Effector CD8-positive, alpha-beta T cell (primary cell): ENCODE measurements around the gene MYL12A.
"Not testable (repeated sequence)": the region's sequence is repeated elsewhere in the genome, so short reads cannot be mapped to it uniquely, and the experiment has no call there.

Experiments used
- DNase-seq: peaks from one replicate; lab custom pipeline; 2025; lab: John Stamatoyannopoulos, UW

Gene MYL12A

DNA sequence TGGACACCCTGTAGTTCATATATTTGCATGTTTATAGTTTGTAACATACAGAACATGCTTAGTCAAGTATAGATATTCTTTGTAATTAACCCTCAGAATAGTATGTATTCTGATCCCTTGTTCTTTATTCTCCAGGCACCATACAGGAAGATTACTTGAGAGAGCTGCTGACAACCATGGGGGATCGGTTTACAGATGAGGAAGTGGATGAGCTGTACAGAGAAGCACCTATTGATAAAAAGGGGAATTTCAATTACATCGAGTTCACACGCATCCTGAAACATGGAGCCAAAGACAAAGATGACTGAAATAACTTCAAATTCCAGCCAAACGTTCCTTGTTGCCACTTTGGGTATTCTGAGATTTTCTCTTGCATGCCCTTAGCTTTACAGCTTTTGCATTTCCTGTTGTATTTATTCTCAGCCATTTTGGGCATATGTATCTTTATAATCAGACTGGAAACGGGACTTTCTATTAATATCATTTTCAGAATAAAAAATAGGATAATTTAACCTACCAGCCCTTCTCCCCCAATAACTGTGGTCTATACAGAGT lies 8.1 kb downstream of the MYL12A start:
- no peak for DNase-seq

DNA sequence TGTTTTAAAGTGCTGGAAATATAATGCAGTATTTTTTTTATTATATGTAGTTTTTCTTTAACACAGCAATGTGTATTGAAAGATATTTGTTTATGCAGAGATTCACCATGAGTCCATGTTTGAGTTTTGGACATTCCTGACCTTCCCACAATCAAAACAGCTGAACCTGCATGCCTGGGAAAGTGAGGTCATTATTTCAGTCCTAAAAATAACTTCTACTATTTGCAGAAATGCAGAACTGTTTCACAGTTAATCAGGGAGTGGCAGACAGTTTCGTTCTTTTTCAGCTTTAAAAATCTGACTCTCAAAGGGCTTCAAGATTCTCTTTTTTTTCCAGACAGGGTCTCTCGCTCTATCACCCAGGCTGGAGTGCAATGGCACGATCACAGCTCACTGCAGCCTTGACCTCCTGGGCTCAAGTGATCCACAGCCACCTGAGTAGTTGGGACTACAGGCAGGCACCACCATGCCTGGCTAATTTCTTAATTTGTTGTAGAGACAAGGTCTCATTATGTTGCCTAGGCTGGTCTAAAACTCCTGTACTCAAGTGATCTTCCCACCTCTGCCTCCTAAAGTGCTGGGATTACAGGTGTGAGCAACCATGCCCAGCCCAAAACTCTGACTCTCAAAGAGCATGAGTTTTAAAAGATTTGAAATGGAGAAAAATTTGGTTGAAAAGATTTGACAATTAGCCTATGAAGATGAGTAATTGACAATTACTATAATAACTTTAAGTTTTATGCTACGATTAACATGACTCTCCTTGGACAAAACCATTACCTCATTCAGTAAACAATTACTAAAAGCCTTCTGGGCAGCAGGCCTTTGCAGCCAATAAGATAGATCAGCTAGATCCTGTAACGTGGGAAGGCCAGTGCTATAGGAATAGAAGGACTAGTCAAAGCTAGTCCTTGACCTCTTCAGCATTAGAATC lies 9.4 kb downstream of the MYL12A start:
- no peak for DNase-seq

DNA sequence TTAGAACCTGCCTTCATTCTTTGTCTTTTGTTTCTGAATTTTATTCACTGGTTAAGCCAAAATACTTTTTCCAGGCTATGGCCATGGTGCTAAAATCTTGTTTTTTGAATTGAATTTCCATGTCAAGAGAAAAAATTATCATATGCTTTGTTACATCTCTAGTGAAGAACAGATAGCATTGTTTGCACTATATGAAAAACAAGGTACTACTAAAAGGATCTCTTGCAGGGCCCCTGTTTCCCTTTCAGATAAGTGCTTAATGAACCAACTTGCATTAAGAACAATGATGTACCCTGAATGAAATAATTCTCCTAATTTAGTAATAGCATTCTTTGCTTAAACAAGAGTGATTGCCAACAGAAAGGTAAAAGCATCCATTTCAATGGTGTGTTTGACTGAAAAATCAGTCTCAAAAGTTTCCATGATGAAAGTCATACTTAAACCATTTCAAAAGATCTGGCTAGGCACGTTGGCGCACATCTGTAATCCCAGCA lies 10.1 kb downstream of the MYL12A start:
- DNase-seq: no peak

DNA sequence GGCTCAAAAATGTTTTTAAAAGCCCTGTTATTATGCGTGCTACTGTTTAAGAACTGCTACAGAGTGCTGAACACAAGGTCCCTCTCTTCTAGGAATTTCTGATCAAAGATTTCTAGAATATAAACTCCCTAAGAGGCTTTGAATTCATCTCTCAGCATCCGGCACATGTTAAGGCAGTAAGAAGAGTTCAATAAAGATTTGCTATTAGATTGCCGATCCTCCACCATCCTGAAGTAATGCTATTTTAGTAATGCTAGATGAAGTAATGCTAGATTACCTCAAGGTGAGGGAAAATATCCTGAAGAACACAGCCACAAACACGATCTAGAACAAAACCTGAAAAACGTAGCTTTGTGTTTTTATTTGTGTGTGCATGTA lies 13.4 kb downstream of the MYL12A start:
- DNase-seq: no peak

DNA sequence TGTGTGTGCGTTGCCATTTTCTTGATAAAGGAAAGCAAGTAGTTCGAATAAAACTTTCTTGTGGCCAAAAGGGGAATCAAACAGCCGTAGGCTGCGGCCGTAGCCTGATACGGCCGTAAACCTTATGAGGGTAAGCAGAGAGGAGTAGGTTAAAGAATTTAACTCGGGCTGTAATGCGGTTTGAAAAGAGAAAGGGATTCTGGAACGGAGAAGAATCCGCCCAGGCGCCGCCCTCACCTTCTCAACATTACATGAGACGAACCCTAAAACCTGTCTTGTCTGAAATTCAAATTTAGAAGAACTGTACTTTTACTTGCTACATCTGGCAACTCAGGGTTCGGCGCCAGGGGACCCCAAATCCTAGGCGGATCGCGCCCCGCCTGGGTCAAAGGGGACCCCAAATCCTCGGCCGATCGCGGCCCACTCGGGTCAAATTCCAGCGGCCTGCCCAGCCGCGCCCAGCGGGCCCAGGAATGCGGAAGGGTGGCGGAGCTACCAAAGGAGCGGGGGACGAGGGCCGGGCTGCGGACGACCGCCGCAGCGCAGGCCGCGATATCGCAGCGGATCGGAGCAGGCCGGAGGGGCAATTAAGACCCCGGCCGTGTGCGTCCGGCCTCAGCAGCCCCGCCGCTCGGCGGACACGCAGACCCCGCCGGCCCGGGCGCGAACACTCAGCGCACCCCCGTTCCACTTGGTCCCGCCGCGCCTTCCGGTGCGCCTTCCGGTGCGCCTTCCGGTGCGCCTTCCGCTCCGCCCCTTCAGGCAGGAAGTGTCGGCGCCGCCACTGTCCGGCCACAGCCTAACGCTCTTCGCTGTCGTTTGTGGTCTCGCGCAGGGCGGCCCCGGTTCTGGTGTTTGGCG lies 14.0 kb downstream of the MYL12A start, which contains the start of gene MYL12B:
MYL12B (plus strand) TSS at position 761 of the 861 bp plus-strand sequence. CDS start 10,766 bp downstream, outside the sequence.
- peak; percentile 61 for DNase-seq

DNA sequence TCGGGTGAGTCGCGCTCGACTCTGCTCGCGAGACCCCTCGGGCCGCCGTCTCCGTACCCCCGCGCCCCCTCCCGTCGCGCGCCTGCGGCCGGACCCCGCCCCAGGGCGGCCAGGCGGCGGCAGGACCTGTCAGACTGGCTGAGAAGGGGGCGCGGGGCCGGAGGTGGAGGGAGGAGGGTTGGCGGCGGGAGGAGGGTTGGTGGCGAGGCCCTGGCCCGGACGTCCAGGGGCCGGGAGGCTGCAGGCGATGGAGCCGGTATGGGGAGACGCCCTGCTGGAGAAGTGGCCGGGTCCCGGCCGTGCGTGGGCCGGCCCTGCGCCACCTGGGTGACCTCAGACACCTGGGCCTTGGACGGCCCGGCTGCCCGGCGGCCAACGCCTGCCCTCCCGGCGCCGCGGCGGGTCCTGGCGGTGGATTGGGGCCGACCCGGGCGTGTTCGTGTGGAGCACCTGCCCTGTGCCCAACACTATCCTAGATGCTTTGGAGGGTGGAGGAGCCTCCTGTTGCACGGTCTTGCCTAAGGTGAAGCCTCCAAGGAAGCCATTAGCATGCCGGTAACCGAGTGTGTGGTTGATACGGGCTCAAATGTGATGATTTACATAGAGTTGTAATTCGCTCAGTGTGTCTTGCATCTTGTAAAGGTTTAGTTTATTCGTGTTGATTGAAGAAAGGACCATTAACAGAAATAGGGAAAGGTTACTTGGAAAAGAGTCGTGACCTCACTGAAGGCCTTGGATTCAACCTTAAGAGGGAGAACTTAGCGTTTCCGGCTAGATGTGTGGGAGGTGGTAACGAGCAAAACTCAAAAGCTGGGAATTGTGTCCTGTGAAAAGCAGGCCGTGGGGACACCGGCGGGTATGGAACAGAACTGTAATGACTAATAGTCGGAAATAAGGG lies 14.9 kb downstream of the MYL12A start:
- peak; percentile 7 for DNase-seq

DNA sequence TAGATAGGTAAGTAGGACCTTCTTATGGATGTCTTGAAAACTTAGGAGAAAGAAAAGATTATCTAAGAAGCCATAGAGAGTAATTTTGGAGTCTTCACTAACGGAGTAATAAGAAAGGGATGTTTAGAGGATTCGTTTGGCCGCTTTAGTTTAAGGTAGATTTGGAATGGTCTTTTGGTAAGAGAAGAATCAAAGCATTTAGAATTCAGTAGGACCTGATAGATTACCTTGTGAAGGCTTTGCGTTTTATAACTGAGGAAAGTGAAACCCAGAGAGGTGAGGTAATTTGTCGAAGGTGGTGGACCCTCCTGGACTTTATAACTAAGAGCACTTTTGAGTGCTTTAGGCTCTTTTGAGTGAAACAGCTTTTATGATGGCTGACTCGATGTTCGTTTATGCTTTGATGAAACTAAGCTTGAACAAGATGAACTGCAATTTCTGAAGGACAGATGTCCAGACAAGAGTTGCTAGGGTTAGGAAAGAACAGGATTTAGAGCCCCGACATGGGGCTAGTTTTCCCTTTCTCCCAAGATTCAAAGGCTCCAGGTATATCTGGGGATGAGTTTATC lies 15.6 kb downstream of the MYL12A start:
- DNase-seq: no peak

DNA sequence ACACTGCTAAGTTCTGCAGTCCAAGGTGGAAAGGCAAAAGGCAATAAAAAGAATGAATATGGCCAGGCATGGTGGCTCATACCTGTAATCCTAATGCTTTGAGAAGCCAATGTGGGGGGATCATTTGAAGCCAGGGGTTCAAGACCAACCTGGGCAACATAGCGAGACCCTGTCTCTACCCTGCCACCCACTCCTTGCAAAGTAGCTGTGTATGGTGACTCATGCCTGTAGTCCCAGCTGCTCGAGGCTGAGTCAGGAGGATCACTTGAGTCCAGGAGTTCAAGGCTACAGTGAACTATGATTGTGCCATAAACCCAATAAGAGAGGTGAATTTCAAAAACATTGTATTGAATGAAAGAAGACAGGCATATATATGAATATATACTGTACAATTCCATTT lies 16.8 kb downstream of the MYL12A start:
- DNase-seq: no peak

DNA sequence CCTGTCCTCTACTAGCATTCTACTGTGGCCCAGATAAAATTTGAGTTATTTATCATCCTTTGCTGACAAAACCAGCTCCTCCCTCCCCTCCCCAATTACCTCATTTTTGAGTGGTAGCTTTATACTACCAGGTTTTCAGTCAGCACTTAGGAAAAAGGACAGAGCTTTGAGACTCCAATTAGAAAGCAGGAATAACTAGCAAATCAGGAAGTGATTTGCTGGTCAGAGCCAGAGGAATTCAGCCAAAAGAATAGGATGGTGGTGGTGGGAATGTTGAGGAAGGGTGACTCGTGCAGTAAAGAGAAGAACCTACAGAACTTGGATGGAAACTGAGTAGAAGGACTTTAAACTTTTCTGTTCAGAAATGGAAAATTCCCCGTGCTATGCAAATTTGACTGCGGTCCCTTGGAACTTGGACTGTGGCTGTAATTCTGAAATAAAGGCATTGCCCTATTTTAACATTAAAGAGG lies 18.0 kb downstream of the MYL12A start:
- DNase-seq: no peak

DNA sequence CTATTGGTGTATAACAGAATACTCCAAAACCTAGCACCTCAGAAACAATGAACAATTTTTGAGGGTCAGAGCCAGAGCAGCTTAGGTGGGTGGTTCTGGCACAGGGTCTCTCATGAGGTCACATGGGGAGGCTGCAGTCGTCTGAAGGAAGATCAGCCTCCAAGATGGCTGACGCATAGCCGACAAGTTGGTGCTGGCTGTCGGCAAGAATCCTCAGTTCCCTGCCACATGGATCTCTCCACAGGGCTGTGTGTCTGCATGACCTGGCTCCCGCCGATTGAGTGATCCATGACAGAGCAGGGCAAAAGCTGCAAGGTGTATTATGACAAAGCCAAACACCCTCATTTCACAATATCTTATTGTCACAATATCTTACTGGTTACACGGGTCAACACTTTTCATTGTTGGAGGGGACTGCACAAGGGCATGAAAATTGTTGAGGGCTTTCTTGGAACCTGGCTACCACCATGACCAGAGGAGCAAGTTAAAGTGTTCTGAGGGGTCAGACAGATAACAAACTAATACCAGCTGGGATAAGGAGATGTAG lies 18.5 kb downstream of the MYL12A start:
- no peak for DNase-seq

DNA sequence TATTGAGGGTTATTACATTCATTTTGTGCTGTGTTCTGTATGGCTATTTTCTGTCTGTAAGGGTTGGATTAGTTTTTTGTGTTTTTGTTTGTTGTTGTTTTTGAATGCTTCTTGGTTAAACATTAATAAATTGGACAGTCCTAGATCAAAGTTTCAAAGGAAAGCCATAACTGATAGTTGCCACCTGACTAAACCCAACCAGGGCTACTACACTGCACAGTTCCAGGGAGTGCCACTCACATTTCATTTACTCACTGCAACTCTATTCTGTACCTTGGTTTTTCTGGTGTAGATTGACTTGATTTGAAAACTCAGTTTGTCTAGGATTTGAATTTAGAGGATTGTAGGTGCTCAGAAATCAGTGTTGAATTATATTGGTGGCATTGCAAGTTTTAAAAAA lies 20.7 kb downstream of the MYL12A start:
- DNase-seq: no peak

DNA sequence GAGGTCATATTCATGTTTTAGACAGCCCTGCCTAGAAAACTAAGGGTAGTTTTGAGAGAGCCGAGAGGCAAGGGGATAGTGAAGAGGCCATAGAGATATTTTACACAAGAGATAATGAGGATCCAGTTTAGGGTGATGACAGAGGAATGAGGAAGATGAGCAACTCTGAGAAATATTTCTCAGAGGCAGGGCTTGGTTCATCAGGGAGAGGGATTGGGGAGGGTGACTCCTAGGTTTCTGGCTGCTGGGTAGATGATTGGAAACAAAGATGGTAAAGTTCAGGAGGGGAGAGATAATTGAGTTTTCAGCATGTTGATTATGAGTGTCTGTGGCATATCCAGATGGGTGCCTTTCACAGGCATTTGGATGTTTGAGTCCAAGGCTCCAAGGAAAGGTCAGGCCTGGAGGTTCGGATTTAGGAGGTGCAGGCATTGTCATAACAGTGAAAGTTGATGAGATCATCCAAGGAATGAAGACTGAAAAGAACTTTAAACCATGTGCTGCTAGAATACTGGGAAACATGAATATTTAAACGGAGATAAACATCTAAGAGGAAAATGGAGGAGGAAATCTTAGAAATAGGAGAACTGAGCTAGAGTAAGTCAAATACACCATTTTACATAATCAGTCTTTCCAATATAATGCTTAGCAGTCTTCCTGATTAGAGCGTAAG lies 21.8 kb downstream of the MYL12A start:
- no peak for DNase-seq

DNA sequence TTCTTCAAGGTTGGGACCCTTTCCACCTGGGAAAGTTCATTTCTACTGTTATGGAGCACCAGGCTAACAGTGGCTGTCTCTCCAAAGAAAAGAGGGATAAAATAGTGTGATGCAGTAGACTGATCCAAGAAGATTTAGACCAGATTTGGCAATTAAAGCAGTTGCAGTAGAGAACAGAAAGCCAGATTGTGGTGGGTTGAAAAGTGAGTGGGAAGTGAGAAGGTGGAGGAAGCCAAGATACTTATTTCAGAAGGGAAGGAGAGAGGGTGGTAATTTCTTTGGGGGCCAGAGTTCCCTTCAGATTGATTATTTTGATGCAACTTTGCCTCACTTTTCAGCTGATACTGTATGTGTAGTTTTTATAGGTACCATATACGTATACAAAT lies 22.3 kb downstream of the MYL12A start:
- DNase-seq: no peak

DNA sequence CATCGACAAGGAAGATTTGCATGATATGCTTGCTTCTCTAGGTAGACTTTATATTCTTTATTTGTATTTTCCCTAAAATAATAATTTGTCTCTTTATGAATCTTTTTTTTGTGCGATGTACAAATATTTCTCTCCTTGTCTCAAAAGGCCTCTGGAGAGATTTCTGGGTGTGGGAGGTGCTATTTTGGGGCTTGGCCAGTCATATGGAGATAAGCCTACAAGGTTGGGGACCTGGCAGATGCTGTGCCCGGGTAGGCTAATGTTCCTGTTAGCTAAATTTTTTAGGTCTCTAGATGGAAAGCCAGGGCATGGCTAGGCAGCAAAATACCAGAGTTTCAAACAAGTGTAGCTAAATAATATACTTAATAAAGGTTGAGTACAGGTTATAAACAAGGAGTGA lies 25.4 kb downstream of the MYL12A start:
- DNase-seq: no peak

DNA sequence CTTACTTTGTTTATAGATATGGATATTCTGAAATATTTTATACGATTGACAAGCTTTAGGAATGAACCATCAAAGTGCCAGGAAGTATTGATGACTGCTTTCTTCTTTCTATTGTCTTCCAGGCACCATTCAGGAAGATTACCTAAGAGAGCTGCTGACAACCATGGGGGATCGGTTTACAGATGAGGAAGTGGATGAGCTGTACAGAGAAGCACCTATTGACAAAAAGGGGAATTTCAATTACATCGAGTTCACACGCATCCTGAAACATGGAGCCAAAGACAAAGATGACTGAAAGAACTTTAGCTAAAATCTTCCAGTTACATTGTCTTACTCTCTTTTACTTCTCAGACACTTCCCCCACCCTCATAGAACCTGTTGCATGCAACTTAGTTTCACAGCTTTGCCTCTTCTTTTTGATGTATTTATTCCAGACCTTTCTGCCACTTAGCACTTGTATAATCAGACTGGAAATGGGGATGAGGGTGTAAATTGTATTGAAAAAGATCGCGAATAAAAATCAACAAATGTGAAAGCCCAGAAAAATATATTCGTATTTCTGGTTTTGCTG lies 30.1 kb downstream of the MYL12A start:
- DNase-seq: not testable (repeated sequence)

DNA sequence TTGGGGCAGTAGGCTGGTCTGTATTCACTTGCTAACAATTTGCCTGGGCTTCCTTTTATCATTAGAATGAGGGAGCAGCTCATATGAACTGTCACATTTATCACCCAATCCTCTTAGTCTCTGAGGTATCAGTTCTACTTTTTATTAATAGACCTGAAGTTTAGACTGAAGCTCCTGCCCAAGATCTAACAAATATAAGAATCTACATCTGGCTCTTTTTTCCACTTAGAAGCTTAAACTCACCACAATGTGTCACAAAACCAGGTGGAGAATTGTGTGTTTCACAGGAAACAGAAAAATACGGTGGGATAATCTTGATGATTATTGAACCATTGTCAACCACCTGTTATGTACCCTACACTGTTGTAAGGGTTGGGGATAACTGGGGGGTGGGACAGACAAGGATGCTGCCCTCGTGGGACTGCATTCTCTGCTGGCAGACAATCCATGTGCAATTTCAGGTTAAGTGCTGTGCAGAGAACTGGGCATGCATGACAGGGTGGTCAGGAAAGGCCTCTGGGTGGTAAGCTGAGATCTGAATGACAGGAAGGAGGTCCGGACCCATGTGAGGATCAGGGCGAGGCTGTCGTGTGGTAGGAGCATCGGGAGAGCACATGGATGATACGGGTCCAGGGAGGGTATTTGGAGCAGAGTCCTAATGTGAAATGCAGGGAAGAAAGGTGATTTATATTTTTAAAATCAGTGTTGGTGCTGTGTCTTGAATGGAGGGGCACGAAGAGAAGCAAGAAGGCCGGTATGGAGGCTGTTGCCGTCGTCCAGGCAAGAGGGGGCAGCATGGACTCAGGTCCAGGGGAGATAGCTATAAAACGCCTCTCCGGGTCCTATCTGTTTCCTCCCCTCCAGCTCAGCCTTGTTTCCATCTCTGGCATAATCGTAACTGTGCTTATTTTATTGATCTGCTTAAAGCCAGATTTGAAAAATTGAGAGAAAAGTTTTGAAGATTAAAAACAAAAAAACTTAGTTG lies 31.9 kb downstream of the MYL12A start:
- no peak for DNase-seq

DNA sequence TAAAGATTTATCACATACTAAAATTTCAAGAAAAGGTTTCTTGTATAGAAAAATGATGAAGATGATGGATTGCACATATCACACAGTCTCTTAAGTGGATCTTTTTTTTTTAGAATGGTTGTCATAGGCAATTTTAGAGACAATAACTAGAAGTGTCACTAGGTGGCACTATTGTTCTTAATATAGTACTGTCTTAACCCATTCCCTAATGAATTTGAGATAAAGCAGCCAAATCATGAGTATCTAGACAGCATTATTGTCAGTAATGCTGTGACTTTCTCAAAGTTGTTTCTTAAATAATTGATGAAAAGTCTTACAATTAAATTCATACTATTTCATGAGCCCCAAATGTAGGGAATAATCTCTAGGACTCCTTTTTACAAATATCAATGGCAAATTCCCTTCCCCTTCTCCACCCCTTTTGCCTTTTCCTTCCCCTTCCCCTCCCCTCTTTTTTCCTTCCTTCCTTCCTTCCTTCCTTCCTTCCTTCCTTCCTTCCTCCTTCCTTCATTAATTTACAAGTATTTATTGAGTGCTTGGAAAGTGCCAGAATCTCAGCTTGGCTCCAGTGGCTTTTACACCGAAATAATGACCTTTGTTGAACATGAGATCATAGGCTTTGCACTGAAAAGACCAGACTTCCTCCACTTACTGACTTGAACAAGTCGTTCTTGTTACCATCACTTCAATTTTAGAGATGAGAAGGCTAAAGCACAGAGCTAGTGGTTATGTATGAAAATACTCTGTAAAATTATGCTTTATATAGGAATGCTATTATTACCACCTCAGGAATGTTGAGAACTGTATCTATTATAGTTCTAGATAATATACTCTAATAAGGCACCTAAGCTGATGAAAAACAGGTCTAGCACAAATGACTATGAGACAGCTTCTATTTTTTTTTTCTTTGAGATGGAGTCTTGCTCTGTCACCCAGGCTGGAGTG lies 34.1 kb downstream of the MYL12A start:
- no peak for DNase-seq
